ENCODE measurements around the gene PGAM5.

The PGAM5 gene

GRCh38 chr12:132720606-132721345 is 10.1 kb downstream of the PGAM5 start:
- H3K4me3 ChIP-seq (ENCODE audit: low read length), result no peak overlapping the region
- no peak for DNase-seq (ENCODE audit: low read depth)
- TF ChIP-seq, protein P1, sequence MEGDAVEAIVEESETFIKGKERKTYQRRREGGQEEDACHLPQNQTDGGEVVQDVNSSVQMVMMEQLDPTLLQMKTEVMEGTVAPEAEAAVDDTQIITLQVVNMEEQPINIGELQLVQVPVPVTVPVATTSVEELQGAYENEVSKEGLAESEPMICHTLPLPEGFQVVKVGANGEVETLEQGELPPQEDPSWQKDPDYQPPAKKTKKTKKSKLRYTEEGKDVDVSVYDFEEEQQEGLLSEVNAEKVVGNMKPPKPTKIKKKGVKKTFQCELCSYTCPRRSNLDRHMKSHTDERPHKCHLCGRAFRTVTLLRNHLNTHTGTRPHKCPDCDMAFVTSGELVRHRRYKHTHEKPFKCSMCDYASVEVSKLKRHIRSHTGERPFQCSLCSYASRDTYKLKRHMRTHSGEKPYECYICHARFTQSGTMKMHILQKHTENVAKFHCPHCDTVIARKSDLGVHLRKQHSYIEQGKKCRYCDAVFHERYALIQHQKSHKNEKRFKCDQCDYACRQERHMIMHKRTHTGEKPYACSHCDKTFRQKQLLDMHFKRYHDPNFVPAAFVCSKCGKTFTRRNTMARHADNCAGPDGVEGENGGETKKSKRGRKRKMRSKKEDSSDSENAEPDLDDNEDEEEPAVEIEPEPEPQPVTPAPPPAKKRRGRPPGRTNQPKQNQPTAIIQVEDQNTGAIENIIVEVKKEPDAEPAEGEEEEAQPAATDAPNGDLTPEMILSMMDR (conservative IDR thresholded peaks at IDR 0.05; ENCODE audit: low read depth, low read length), result no peak

- no peak for DNase-seq (ENCODE audit: low read depth)
- TF ChIP-seq, protein P1 (conservative IDR thresholded peaks at IDR 0.05; ENCODE audit: low read depth, low read length), result no peak
- H3K4me3 ChIP-seq (ENCODE audit: low read length), result no peak overlapping the region
These were observed 12.5 kb downstream of the PGAM5 start for GRCh38 chr12:132723015-132723763.

- TF ChIP-seq, protein P1 (conservative IDR thresholded peaks at IDR 0.05; ENCODE audit: low read depth, low read length), result no peak
- H3K4me3 ChIP-seq (ENCODE audit: low read length), result no peak overlapping the region
- peak; percentile 66 for DNase-seq (ENCODE audit: low read depth)
These were observed 13.1 kb downstream of the PGAM5 start for GRCh38 chr12:132723764-132724140.

DNA sequence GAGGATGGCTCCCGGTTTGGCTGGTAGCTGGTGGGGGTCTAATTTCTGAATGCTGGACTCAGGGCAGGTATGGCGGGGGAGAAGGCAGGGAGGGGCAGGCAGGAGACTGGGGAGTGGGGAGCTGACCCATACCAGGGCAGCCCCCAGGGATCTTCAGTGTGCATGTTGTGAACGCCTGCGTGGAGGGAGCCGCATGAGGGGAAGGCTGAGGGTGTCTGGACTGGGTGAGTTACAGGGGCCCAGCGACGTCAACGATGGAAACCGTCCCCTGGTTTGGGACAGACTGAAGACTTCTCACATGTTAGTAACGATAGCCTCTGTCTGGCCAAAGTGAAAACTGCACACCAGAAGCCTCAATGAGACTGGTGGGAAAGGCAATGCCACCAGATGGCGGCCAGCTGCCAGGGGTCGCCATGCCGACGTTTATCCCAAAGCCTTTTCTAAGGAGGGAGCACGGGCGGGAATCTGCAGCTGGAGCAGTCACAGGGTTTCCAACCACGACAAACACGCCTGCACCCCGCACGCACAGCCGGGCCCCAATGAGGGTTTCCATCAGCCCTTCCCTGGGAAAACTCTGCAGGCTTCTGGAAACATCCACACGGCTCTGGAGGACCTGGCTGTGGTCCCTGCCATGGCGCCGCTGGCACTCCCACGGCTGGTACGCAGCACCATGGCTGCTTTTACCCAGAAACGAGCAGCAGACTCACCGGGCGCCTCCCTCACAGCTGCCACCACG is 14.0 kb downstream of the PGAM5 start:
- DNase-seq (ENCODE audit: low read depth), result no peak
- H3K4me3 ChIP-seq (ENCODE audit: low read length), result no peak overlapping the region
- TF ChIP-seq, protein P1 (conservative IDR thresholded peaks at IDR 0.05; ENCODE audit: low read depth, low read length), result no peak

DNA sequence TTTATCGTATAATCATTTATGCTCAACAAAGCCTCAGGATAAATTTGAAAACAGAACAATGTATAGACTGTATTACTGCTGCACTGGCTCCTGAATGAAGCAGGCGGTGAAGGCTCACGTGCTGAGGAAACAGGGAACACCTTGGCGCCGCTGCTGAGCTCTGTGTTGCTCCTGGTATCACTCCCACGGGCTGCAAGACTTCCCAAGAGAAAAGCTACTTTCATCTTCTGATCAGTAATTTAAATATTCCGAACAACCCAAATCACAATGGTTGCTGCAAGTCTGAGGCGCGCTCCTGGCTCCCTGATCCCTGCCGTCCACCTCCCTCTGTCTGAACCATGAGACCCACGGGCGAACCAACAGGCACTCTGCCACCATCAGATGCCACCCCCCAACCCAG is 15.7 kb downstream of the PGAM5 start:
- no peak for DNase-seq (ENCODE audit: low read depth)
- TF ChIP-seq, protein P1 (conservative IDR thresholded peaks at IDR 0.05; ENCODE audit: low read depth, low read length), result no peak

DNA sequence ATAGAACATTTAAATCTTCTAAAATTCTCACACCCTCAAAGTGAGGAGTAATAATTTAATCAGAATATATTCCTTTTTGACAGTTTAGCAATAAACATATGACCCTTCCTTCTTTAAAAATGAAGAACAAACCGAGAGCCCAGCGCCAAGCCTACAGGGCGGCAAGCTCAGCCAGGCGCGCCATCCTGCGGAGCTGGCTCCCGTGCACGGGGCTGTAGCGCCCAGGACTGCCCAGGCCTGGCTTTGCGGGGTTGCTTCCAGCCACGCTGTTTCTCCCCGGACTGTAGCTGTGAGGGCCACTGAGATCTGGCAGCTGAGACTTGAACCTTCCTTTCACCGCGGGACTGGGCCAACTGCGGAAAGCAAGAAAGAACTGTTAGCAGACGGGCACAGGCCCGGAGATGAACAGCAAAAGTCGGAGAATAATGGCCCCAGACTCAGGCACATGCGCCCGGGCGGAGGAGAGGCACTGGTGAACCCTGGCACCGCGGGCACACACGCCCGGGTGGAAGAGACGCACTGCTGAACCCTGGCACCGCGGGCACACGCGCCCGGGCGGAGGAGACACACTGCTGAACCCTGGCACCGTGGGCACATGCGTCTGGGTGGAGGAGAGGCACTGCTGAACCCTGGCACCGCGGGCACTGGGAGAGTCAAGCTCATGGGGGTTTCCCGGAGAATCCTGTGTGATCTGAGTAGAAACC is 16.6 kb downstream of the PGAM5 start:
- no peak overlapping the region for H3K4me3 ChIP-seq (ENCODE audit: low read length)
- TF ChIP-seq, protein P1 (conservative IDR thresholded peaks at IDR 0.05; ENCODE audit: low read depth, low read length), result no peak
- no peak for DNase-seq (ENCODE audit: low read depth)

More for the DNA sequence above, 15.7 kb downstream of the PGAM5 start:
- no peak overlapping the region for H3K4me3 ChIP-seq (ENCODE audit: low read length)
